Endothelial cell of umbilical vein (primary cell): ENCODE results near the gene PALD1. TPM values are rescaled to one million over a fixed set of nuclear protein-coding genes. Genes with fewer than 3 reads are reported as not detected.

Experiments
- BruUV-seq: library from RNA; stranded (reverse); fragments of 400-500 nt; replicated peaks from 2 replicates; lab custom pipeline; 2021; lab: Mats Ljungman, UMichigan
- CTCF ChIA-PET: fragments of 300-600, 350-600 bp; sonication (Branson Sonifier 250); formaldehyde crosslinking; loops from one replicate; lab custom pipeline; 2021; ENCODE audit warnings: antibody characterized with exemption, inconsistent platforms; lab: Charles Lee
- POLR2A ChIA-PET: fragments of 300-600, 350-600 bp; sonication (Branson Sonifier 250); formaldehyde crosslinking; loops from one replicate; lab custom pipeline; 2021; ENCODE audit warnings: antibody characterized with exemption, inconsistent platforms; lab: Charles Lee
- DNase-seq: peaks from one replicate; pipeline ENCODE4 v3.0.0-alpha.2; 2011; ENCODE audit warnings: low read depth, low spot score
- FAIRE-seq: peaks from 2 replicates; lab custom pipeline; 2011; peaks lifted over from hg19 to GRCh38; lab: Jason Lieb, UNC
- H2AFZ ChIP-seq: 2 replicates; pipeline ENCODE4 v1.6.0; 2012; ENCODE audit warnings: low read depth, low read length, control low read depth, inconsistent platforms
- H3K27ac ChIP-seq: 2 replicates; pipeline ENCODE4 v1.5.1; 2011; ENCODE audit warnings: low read depth, mild to moderate bottlenecking, control low read depth, low read length, moderate library complexity; ENCODE audit not compliant: insufficient read depth
- H3K27me3 ChIP-seq, 2 experiments: 2 replicates each; pipeline versions ENCODE4 v1.6.0 to v1.6.1; 2011; ENCODE audit warnings: low read length in 2 of 2, mixed read lengths in 1 of 2; ENCODE audit not compliant: control insufficient read depth in 2 of 2, insufficient read depth in 2 of 2
- H3K36me3 ChIP-seq, 2 experiments: 2 replicates in 1 of 2; 3 replicates in 1 of 2; pipeline ENCODE4 v1.5.1; 2011; ENCODE audit warnings: low read length in 2 of 2, mild to moderate bottlenecking in 1 of 2, moderate library complexity in 1 of 2; ENCODE audit not compliant: control insufficient read depth in 2 of 2, insufficient read depth in 2 of 2; ENCODE audit errors: extremely low read depth in 1 of 2
- H3K4me1 ChIP-seq: 3 replicates; pipeline ENCODE4 v1.5.1; 2011; ENCODE audit warnings: mild to moderate bottlenecking, low read length; ENCODE audit not compliant: control insufficient read depth, insufficient read depth; ENCODE audit errors: extremely low read depth
- H3K4me2 ChIP-seq: 2 replicates; pipeline ENCODE4 v1.6.1; 2011; ENCODE audit warnings: low read length, control low read depth, mixed read lengths; ENCODE audit not compliant: insufficient read depth
- H3K4me3 ChIP-seq, 3 experiments: fragments of 200-600 bp in 1 of 3; sonication (generic), shearing (Covaris generic) in 1 of 3; replicated peaks in 1 of 3; 2 replicates each; pipeline ENCODE4 v1.5.1; 2011 to 2016; ENCODE audit warnings: control low read depth in 3 of 3, low read length in 3 of 3, mild to moderate bottlenecking in 2 of 3, inconsistent platforms in 1 of 3, low read depth in 1 of 3, moderate library complexity in 1 of 3; ENCODE audit not compliant: insufficient read depth in 1 of 3
- H3K79me2 ChIP-seq: 2 replicates; pipeline ENCODE4 v1.6.0; 2012; ENCODE audit warnings: low read length, inconsistent platforms; ENCODE audit not compliant: control insufficient read depth, insufficient read depth
- H3K9ac ChIP-seq: replicated peaks from 2 replicates; pipeline ENCODE3; 2011; ENCODE audit warnings: low read length, control low read depth; ENCODE audit not compliant: insufficient read depth; ENCODE audit errors: extremely low read depth
- H3K9me1 ChIP-seq: replicated peaks from 3 replicates; pipeline ENCODE4 v1.6.0; 2011; ENCODE audit warnings: mild to moderate bottlenecking, low read length; ENCODE audit not compliant: control insufficient read depth, insufficient read depth; ENCODE audit errors: extremely low read depth
- H3K9me3 ChIP-seq: replicated peaks from 2 replicates; pipeline ENCODE4 v1.5.1; 2012; ENCODE audit warnings: low read length, inconsistent platforms; ENCODE audit not compliant: control insufficient read depth, insufficient read depth
- H4K20me1 ChIP-seq: replicated peaks from 2 replicates; pipeline ENCODE3; 2011; ENCODE audit warnings: mild to moderate bottlenecking, low read length; ENCODE audit not compliant: control insufficient read depth, insufficient read depth; ENCODE audit errors: extremely low read depth
- EZH2 ChIP-seq: IDR thresholded peaks from 2 replicates; pipeline ENCODE4 v1.6.1; 2012; ENCODE audit warnings: borderline replicate concordance, low read depth, mild to moderate bottlenecking, moderate library complexity, low read length, inconsistent platforms; ENCODE audit not compliant: severe bottlenecking
- FOS ChIP-seq: IDR thresholded peaks from 2 replicates; pipeline ENCODE4 v1.6.1; 2011; ENCODE audit warnings: mild to moderate bottlenecking, low read length, moderate library complexity, borderline replicate concordance; ENCODE audit not compliant: insufficient read depth
- GATA2 ChIP-seq: IDR thresholded peaks from 2 replicates; pipeline ENCODE4 v1.7.0; 2011; ENCODE audit warnings: low read depth, mild to moderate bottlenecking, moderate library complexity, mixed read lengths, low read length; ENCODE audit not compliant: insufficient read length, insufficient read depth
- JUN ChIP-seq: IDR thresholded peaks from 2 replicates; pipeline ENCODE4 v1.6.1; 2011; ENCODE audit warnings: borderline replicate concordance, low read depth; ENCODE audit not compliant: insufficient read length, insufficient read depth
- MYC ChIP-seq: IDR thresholded peaks from one replicate; pipeline ENCODE4 v1.6.1; 2011; ENCODE audit warnings: mild to moderate bottlenecking, low read depth, low read length
- POLR2A ChIP-seq: IDR thresholded peaks from 2 replicates; pipeline ENCODE4 v1.6.1; 2012; ENCODE audit warnings: low read depth, mild to moderate bottlenecking, control low read depth, low read length
- POLR2AphosphoS5 ChIP-seq: IDR thresholded peaks from 2 replicates; pipeline ENCODE4 v1.6.1; 2012; ENCODE audit warnings: low read depth, mild to moderate bottlenecking, control low read depth, low read length, moderate library complexity; ENCODE audit not compliant: insufficient read depth
- dilution Hi-C: fragments of 300-500 bp; cut with MboI; formaldehyde crosslinking; loops from one replicate; pipeline ENCODE4 v1.15.0; 2019; ENCODE audit warnings: low sequenced_read_pairs; ENCODE audit not compliant: extremely low pct_ligation_motif_present
- intact Hi-C: fragments of 100-400 bp; cut with micrococcal nuclease; formaldehyde crosslinking; loops from one replicate; pipeline ENCODE4 v1.10.0; 2022
- polyA plus RNA-seq, 4 experiments: library from polyadenylated mRNA; depleted of rRNA in 3 of 4; stranded (reverse) in 3 of 4; unstranded in 1 of 4; fragments of >200 nt; gene quantifications; 2 replicates each; pipeline versions ENCODE4 v1.2.1 to v1.2.3, GENCODE V29; 2011 to 2012; ENCODE audit warnings: missing spikeins in 1 of 4
- total RNA-seq: library from RNA; stranded (reverse); gene quantifications from 2 replicates; pipeline ENCODE4 v1.2.3, GENCODE V29; 2021
- TF ChIP-seq, protein P1 (sequence below): IDR thresholded peaks from 2 replicates; pipeline ENCODE4 v1.6.1; 2011; ENCODE audit not compliant: insufficient read depth, insufficient read length
- TF ChIP-seq, protein P2 (sequence below), 2 donors: IDR thresholded peaks; 1 replicate in 1 of 2; 2 replicates in 1 of 2; pipeline ENCODE4 v1.5.1; 2011; ENCODE audit warnings: low read length in 2 of 2, mild to moderate bottlenecking in 2 of 2, moderate library complexity in 2 of 2, control low read depth in 1 of 2, inconsistent platforms in 1 of 2, low read depth in 1 of 2; ENCODE audit not compliant: insufficient read depth in 1 of 2; ENCODE audit errors: extremely low read depth in 1 of 2

PALD1 gene
- total and polyA plus RNA-seq, 2 donors (not counting 3 experiments of a cell fraction or from before 2014, with no cell fraction given) = 16.6 to 73.3 TPM

- H2AFZ ChIP-seq = no peak overlapping the region
- ChIA-PET CTCF (interaction anchor here (4.7 kb wide), 1 partner anchor 234 kb away, joined by 16 read pairs; no protein-coding TSS in a partner anchor), POLR2A (no interaction called here)
- no peaks in the 10 kb centered on the region for H3K9me3 ChIP-seq
- dilution Hi-C loops (no loop called here), intact Hi-C loops (no loop called here)
- H3K9me1 ChIP-seq = no peaks in the 10 kb centered on the region
- H3K9ac ChIP-seq = no peak overlapping the region
- DNase-seq (no peak), FAIRE-seq (no peak)
- H3K27ac ChIP-seq = no peak overlapping the region
- H3K4me2 ChIP-seq = no peak overlapping the region
- H3K4me1 ChIP-seq = no peaks in the 10 kb centered on the region
- H3K27me3 ChIP-seq = peaks cover 10 to 17% of the 10 kb centered on the region in 2 experiments
- no peaks in the 10 kb centered on the region for H4K20me1 ChIP-seq
- H3K79me2 ChIP-seq = no peaks in the 10 kb centered on the region
- no TSS peak for BruUV-seq
- no peak overlapping the region for H3K4me3 ChIP-seq
- no peaks in the 10 kb centered on the region for H3K36me3 ChIP-seq
- TF ChIP-seq JUN = no peak
- TF ChIP-seq, protein P1, sequence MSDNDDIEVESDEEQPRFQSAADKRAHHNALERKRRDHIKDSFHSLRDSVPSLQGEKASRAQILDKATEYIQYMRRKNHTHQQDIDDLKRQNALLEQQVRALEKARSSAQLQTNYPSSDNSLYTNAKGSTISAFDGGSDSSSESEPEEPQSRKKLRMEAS = no peak
- TF ChIP-seq EZH2 = no peak
- no peak for TF ChIP-seq POLR2AphosphoS5
- no peak for TF ChIP-seq POLR2A
- TF ChIP-seq MYC = no peak
Measured at GRCh38 chr10:70455213-70455630, 23.3 kb upstream of the PALD1 start.

- Histone ChIP-seq H3K4me1 (no peaks in the 10 kb centered on the region), H3K27me3 (peaks cover 10 to 17% of the 10 kb centered on the region in 2 experiments), H4K20me1 (no peaks in the 10 kb centered on the region), H3K4me3 (no peak overlapping the region), H3K27ac (no peak overlapping the region), H3K36me3 (no peaks in the 10 kb centered on the region), H3K79me2 (no peaks in the 10 kb centered on the region), H2AFZ (no peak overlapping the region), H3K9ac (no peak overlapping the region), H3K9me3 (no peaks in the 10 kb centered on the region), H3K9me1 (no peaks in the 10 kb centered on the region), H3K4me2 (no peak overlapping the region)
- BruUV-seq = no TSS peak
- FAIRE-seq = no peak
- ChIA-PET CTCF (interaction anchor here (4.7 kb wide), 1 partner anchor 235 kb away, joined by 16 read pairs; no protein-coding TSS in a partner anchor), POLR2A (no interaction called here)
- intact Hi-C loops (no loop called here), dilution Hi-C loops (no loop called here)
- no peak for DNase-seq
- TF ChIP-seq, protein P2, sequence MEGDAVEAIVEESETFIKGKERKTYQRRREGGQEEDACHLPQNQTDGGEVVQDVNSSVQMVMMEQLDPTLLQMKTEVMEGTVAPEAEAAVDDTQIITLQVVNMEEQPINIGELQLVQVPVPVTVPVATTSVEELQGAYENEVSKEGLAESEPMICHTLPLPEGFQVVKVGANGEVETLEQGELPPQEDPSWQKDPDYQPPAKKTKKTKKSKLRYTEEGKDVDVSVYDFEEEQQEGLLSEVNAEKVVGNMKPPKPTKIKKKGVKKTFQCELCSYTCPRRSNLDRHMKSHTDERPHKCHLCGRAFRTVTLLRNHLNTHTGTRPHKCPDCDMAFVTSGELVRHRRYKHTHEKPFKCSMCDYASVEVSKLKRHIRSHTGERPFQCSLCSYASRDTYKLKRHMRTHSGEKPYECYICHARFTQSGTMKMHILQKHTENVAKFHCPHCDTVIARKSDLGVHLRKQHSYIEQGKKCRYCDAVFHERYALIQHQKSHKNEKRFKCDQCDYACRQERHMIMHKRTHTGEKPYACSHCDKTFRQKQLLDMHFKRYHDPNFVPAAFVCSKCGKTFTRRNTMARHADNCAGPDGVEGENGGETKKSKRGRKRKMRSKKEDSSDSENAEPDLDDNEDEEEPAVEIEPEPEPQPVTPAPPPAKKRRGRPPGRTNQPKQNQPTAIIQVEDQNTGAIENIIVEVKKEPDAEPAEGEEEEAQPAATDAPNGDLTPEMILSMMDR (IDR thresholded peaks at IDR 0.05; ENCODE audit: extremely low read depth in 1 of 2, insufficient read depth in 1 of 2, low read depth in 1 of 2, low read length in 2 of 2) = no peak
- no peak for TF ChIP-seq EZH2
- no peak for TF ChIP-seq POLR2A
- TF ChIP-seq, protein P1 = no peak
- TF ChIP-seq MYC = no peak
- no peak for TF ChIP-seq GATA2
- TF ChIP-seq POLR2AphosphoS5 = no peak
- no peak for TF ChIP-seq FOS
- TF ChIP-seq JUN = no peak
Measured at GRCh38 chr10:70456164-70456563, 22.4 kb upstream of the PALD1 start.
